Lower leg skin (tissue), 3 donors: Measurements from ENCODE around the gene CD1B.

Experiments
- CTCF ChIP-seq, 3 donors: fragments of 450-650 bp; IDR thresholded peaks; one replicate each; pipeline ENCODE4 v1.5.1; 2016; ENCODE audit warnings: antibody characterized with exemption in 3 of 3, mild to moderate bottlenecking in 3 of 3, moderate library complexity in 2 of 3
- POLR2A ChIP-seq, 2 donors: fragments of 450-650 bp; IDR thresholded peaks; one replicate each; pipeline ENCODE4 v1.6.1; 2016 to 2017; ENCODE audit warnings: antibody characterized with exemption in 2 of 2, mild to moderate bottlenecking in 1 of 2, moderate library complexity in 1 of 2

- TF ChIP-seq CTCF (IDR thresholded peaks at IDR 0.05) (no peak), POLR2A (IDR thresholded peaks at IDR 0.05) (no peak)
Observed at GRCh38 chr1:158362941-158363340, 31.6 kb upstream of the CD1B start.
